Stimulated activated CD4-positive, alpha-beta T cell treated with anti-CD3 and anti-CD28 coated beads, Interleukin-12 subunit alpha, Interleukin-12 subunit beta, amount 100 ng/mL, for 24 hours (primary cell): ENCODE data around the gene LRP4.

Experiments used
- DNase-seq, 2 experiments: peaks; one replicate each; pipeline ENCODE4 v3.0.0-alpha.2; 2020; ENCODE audit warnings: low read depth in 2 of 2

LRP4 gene

DNA sequence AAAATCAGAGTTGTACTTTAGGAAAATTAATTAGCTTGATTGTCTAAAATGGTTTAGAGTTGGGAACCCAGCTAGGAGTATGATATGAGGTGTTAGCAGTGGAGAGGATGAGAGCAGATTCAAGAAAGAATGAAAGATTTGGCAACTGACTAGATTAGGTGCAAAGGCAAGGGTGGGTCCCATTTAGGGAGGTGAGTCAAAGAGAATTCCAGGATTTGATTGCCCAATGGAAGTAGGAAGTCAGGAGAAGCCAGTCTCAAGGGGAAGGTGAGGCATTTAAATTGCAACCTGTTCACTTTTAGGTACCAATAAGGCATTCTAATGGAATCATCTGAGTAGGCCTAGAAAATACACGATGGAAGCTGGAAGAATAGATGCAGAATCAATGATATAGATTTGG, 68.7 kb downstream of the LRP4 start:
- DNase-seq = no peak

DNA sequence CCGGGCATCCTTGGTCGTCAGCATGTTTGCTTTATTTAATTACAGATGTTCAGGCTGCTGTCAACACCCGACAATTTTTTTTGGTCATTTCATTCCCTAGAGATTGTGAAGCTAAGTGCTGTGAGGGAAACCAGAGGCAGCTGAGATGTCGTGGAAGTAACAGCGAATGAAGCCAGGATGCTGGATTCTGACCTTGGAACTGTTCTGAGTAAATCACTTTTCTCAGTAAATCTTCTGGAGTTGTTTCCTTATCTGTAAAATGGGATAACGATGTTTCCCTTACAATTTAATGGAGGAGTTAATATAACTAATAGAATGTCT, 71.9 kb downstream of the LRP4 start:
- no peak for DNase-seq

DNA sequence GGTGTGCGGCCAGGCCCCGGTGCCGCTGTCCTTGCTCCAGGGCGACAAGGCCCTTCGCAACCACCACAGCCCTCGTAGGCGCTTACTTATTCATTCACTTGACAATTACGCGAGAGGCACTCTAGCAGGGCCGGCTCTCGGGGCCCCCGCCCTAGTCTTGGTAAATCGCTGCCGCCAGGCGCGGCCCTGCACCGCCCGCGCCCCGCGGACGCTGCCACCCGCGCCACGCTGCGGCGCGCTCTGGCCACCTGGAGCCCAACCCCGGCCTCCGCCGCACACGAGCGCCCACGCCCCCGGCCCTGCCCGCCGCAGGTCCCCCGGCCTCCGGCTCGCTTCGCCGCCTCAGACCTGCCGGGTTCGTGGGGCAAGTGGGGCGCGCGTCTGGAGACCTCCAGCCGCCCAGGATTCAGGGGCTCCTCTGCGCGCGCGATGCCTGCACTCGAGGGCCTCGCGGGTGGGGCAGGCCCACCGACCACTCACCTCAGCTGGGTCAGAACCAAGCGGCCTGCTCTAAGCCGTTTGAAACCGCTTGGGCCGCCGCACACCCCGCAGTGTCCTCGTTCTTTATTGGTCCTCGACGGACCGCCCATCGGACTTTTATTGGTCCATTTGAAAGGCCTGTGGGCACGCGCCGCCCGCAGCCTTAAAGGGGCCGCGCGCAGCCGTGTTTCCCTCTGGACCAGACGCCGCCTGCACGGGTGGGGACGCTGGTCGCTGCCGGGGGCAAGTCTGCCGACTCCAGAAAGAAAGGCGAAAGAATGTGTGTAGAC, 72.4 kb downstream of the LRP4 start, which contains the start of gene CKAP5:
CKAP5 (minus strand) TSS at position 541 of the 770 bp plus-strand sequence. CDS start 25,049 bp downstream, outside the sequence.
- DNase-seq = peak; percentile 74 to 85

DNA sequence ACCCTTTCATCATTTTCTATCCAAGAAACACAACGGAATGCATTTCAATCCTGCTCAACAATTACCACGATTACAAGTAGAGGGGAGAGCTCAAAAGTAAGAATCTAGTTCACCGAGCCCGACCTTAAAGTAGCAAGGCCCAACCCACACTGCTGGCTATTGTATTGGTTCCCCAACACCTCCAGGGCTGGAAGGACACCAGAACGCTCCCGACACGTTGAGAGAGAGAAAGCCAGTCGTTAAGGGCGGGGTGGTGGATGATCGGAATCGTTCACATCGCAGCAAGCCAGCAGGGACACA, 73.0 kb downstream of the LRP4 start:
- no peak for DNase-seq

DNA sequence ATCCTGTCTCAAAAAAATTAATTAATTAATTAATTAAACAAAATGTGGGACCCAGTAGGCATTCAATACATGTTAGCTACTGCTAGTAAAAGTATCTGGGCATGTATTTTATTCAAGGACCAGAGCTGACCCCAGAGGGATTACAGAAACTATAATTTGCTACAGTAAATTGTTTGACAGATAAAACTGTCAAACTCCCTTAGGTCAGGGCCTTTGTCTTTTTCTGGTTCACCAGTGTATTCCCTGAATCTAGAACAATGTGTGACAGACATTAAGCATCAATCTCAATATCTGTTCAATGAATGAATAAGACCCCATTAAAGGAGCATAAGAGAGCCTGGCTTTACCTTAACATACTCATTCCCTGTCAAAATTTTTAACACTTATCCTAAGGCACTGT, 78.2 kb downstream of the LRP4 start:
- DNase-seq = no peak

DNA sequence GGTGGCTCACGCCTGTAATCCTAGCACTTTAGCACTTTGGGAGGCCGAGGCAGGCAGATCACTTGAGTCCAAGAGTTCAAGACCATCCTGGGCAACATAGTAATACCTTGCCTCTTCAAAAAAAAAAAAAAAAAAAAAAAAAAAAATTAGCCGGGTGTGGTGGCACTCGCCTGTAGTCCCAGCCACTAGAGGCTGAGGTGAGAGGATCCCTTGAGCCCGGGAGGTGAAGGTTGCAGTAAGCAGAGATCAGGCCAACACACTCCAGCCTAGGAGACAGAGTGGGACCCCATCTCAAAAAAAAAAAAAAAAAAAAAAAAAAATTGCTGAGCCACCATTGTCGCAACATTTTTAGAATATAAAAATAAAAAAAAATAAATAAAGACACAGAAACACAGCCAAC, 79.8 kb downstream of the LRP4 start:
- no peak for DNase-seq

DNA sequence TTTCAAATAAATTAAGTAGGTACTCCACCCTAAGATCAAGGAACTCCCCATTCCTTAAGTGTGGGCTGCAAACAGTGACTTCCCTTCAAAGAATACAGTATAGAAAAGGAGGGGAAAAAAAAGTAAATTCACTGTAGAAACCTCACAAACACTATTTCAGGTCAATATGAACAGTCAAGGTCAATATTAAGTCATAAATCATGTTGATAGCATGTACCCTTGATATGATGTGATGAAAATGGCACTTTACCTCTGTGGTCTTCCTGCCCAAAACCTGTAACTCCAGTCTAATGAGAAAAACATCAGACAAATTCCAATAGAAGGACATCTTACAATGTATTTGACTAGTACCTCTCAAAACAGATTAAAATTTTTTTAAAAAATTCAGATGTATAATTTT, 80.5 kb downstream of the LRP4 start:
- no peak for DNase-seq

DNA sequence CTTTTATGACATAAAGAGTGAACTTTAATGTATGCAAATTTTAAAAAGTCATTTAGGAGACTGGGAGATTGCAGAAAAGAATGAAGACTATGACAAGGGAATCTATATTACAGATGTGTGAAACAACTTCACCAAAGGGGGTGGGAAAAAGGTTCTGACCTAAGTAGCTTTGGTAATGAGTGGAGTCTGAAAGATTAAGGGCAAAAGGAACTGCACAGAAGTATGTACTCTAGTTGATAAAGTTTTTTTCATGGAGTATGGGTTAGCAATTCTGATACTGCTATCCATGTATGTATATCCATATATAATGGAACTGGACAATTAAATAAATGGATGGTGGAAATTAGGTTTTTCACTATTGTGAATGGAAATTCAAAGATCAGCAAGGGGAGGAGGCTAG, 81.5 kb downstream of the LRP4 start:
- no peak for DNase-seq

DNA sequence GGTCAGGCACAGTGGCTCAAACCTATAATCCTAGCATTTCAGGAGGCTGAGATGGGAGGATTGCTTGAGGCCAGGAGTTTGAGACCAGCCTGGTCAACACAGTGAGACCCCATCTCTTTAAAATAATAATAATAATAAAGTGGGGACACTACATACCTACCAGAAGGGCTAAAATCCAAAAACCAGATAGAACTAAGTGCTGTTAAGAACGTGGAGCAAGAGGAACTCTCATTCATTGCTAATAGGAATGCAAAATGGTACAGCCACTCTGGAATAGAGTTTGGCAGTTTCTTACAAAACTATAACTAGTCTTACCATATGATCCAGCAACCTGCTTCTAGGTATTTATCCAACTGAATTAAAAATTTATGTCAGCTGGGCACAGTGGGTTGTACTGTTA, 81.9 kb downstream of the LRP4 start:
- no peak for DNase-seq

DNA sequence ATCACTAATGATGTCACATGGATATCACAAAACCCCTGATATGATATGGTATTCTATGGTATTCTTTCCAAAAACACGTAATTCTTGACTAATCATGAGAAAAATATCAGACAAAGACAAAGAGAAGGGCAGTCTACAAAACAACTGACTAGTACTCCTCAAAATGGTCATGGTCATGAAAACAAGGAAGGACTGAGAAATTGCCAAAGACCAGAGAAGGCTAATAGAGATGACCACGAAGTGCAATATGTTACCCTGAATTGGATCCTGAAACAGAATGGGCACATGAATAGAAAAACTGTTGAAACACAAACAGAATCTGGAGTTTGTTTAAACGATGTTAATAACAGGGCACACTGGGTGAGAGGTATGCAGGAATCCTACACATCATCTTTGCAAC, 82.5 kb downstream of the LRP4 start:
- DNase-seq = no peak

DNA sequence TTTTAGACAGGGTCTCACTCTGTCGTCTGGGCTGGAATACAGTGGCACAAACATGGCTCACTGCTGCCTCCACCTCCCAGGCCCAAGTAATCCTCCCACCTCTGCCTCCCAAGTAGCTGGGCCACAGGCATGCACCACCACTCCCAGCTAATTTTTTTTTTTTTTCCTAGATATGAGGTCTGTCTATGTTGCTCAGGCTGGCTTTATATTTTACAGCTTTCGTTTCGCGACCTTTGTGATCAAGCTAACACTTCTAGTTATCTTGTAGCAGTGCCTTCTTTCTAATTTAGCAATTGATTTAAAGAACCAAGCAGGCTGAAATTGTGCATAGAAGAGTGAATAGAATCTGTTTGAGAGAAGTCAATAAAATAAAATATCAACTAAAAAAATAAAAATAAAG, 83.5 kb downstream of the LRP4 start:
- DNase-seq = no peak

DNA sequence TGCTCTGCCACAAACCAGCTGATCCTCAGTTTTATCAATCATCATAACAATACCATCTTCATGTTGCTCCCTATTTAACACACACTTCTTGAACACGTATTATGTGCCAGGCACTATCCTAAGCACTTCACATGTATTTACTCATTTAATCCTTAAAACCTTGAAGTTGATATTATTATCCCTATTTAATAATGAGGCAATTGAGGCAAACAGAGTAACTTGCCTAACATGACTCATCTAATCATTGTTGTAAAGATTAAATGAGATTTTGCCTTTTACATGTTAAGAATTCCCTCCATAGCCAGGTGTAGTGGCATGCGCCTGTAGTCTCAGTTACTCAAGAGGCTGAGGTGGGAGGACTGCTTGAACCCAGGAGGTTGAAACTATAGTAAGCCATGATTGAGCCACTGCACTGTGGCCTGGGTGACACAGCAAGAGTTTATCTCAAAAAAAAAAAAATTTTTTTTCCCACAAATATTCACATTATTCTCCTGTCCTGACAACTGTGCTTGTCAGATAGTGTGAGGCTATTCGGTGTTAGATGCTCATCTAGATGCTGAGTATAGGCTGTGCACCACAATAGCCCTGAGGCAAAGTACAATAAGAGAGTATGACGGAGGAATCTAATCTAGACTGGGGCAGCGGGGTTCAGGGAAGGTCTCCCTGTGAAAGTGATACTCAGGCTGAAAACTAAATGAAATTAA, 85.7 kb downstream of the LRP4 start:
- no peak for DNase-seq

DNA sequence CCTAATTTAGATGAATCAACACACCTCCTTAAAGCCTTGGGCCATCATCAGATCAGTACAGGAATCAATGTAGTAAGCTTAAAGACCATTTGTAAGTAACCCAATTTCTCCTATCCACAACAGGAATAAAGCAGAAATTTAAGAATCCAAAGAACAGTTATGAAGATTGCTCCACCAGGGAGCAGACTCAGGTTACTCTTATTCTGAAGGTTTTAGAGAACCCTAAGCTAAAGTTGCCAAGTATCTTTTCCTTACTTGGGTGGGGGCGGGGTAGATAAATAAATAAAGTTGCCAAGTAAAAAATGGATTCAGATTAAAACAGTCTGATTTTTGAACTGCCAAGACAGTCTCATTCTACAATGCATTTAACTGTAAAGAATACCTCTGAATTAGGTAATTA, 90.4 kb downstream of the LRP4 start:
- no peak for DNase-seq

DNA sequence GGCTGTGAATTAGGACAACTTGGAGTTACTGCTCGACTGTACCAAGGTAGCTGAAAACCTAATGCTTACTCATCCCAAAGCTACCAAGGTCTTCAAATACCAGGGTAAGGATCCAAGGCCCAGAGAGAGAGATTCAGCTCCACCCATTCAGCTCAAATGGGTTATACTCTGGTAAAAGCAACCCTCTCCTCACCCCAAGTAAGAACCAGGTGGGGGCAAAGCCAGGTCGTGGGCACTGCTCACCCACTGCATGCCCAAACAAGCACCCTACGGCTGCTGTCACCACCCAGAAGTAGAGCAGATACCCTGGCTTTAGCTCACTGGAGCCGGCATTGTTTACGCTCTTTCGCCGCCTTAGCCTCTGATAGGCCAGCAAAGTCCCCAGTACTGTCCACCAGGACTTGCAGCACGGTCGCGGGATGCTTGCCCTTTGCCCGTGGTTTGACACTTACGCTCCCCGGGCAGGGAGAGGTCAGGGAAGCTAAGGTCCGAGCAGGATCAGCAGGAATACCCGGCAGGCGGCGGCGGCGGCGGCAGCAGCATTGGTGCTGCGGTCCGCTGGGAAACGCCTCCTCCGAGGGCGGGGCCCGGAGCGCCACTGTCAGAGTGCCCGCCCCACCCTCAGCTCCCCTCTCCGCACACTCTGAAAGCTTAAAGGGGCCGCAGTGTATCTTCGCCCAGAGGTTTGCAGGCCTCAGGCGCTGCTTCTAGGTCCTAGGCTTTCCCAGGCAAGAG, 91.9 kb downstream of the LRP4 start:
- DNase-seq = peak; percentile 41 to 58

DNA sequence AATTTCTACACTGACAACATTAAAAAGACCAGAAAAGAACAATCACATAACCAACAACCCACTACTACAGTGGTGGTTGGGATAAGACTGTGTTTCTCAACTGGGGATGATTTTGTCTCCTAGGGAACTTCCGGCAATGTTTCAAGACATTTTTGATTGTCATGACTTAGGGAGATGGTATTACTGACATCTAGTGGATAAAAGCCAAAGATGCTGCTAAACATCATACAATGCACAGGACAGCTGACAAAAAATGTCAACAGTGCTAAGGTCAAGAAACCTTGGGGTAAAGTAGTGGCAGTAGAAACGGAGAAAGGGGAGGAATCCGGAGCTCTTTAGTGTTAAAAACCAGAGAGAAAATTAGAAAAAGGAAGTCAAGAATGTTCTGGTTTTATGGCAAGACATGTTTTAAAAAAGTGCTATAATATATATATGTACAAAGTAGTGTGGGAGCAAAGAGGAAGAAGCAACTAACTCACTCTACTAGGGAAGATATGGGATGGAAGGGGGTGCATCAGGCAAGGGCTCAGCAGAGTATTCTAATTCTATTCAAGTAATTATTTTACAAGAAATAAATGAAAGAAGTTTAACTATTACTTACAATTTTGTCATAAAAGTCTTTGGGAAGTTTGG, 109.4 kb downstream of the LRP4 start:
- DNase-seq = no peak
